ENCODE results near the gene SLCO2B1. TPM values are rescaled to one million over a fixed set of nuclear protein-coding genes. Genes with fewer than 3 reads are reported as not detected.

Gene SLCO2B1
- total and polyA plus RNA-seq, 4 experiments from 2014 or later = 2.4 to 2.8 TPM; not detected in 2

DNA sequence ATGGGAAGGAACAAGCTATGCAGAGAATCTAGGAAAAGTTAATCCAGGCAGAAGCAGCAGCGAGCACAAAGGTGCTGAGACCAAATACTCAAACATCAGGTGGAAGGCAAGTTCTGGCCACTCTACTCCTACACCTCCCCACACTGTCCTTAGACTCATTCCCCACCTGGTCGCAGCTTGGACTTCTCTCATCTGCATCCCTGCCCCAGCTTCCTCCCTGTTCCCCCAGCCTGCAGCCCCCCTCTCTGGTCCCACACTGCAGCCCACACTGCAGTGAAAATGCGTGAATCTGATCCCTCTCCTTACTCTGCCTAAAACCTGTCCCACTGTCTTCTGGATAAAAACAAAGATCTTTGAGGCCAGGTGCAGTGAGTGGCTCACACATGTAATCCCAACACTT, 98.8 kb downstream of the SLCO2B1 start:
- no peaks in the 10 kb centered on the region for H3K9me3 ChIP-seq (ENCODE audit: control insufficient read depth in 1 of 2, low read length in 2 of 2)
- H3K36me3 Mint-ChIP-seq = no peaks in the 10 kb centered on the region
- DNase-seq = no peak

DNA sequence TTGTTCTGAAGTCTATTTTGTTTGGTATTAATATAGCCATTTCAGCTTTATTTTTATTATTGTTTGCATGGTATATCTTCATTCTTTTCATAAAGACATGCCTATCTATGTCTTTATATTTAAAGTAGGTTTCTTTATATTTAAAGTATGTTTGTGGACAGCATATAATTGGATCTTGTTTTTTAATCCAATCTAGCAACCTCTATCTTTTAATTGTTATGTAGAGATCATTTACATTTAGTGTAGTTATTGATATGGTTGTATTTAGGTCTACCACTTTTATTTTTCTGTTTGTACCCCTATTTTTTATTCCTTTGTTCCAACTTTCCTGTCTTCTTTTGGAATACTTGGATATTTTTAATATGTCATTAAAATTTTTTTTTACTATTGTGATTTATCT, 103.4 kb downstream of the SLCO2B1 start:
- intact Hi-C loops (cut with micrococcal nuclease) = no loop called here
- Histone ChIP-seq H3K4me3 (ENCODE audit: low read length in 2 of 2) (no peak overlapping the region), H3K27ac (ENCODE audit: low read depth, low read length) (no peak overlapping the region), H3K9me3 (ENCODE audit: control insufficient read depth in 1 of 2, low read length in 2 of 2) (no peaks in the 10 kb centered on the region), H3K27me3 (ENCODE audit: insufficient read depth, low read length) (no peaks in the 10 kb centered on the region), H3K36me3 (ENCODE audit: insufficient read depth, low read length) (no peaks in the 10 kb centered on the region), H3K4me1 (ENCODE audit: insufficient read depth, low read length) (no peaks in the 10 kb centered on the region)
- Mint-ChIP-seq H3K4me3 (no peak overlapping the region), H3K9me3 (no peaks in the 10 kb centered on the region), H3K27me3 (peaks cover 7 to 8% of the 10 kb centered on the region in 2 donors), H3K36me3 (no peaks in the 10 kb centered on the region), H3K4me1 (peaks cover 0 to under 1% (median 0%) of the 10 kb centered on the region in 4 donors), H3K27ac (no peak overlapping the region)
- DNase-seq = no peak
- CTCF ChIA-PET (ENCODE audit: partially characterized antibody) = interaction anchor here (0.6 to 2.2 kb wide), 5 partner anchors 10 to 114 kb away, joined by 3 to 6 read pairs (median 5); no protein-coding TSS in a partner anchor
- POLR2A ChIA-PET (ENCODE audit: partially characterized antibody) = no interaction called here

More for the DNA sequence above, 98.8 kb downstream of the SLCO2B1 start:
- H3K4me1 ChIP-seq (ENCODE audit: insufficient read depth, low read length) = no peaks in the 10 kb centered on the region
- Mint-ChIP-seq H3K27me3 (peaks cover 10 to 11% of the 10 kb centered on the region in 2 donors), H3K27ac (no peak overlapping the region), H3K4me3 (no peak overlapping the region), H3K9me3 (no peaks in the 10 kb centered on the region), H3K4me1 (peaks cover 0 to 3% (median 1%) of the 10 kb centered on the region in 4 donors)
- no peaks in the 10 kb centered on the region for H3K27me3 ChIP-seq (ENCODE audit: insufficient read depth, low read length)
- no peaks in the 10 kb centered on the region for H3K36me3 ChIP-seq (ENCODE audit: insufficient read depth, low read length)
- H3K4me3 ChIP-seq (ENCODE audit: low read length in 2 of 2) = no peak overlapping the region
- ChIA-PET CTCF (ENCODE audit: partially characterized antibody) (interaction anchor here (0.9 to 17.1 kb wide), 15 partner anchors 8 to 547 kb away, joined by 3 to 567 read pairs (median 6); partner anchors contain the start of gene TPBGL), POLR2A (ENCODE audit: partially characterized antibody) (interaction anchor here (2.1 to 2.9 kb wide), 3 partner anchors 11 to 109 kb away, joined by 7 to 17 read pairs (median 10); no protein-coding TSS in a partner anchor)
- H3K27ac ChIP-seq (ENCODE audit: low read depth, low read length) = no peak overlapping the region
- intact Hi-C loops (cut with micrococcal nuclease) = loop anchor here (2.0 kb wide), 1 partner anchor 45 kb away; no protein-coding TSS in a partner anchor

Other genes with a start within 250 kb of the SLCO2B1 start
- 10 to 100 TPM; 18.8 to 21.1 TPM for gene XRRA1, start 202.0 kb upstream of the SLCO2B1 start, total RNA-seq
- gene XRRA1, start 202.0 kb upstream of the SLCO2B1 start, polyA plus RNA-seq = 1 to 10 TPM; 4.1 to 7.0 TPM
- gene SPCS2, start 201.8 kb upstream of the SLCO2B1 start, total RNA-seq = 100 to 1,000 TPM; 145 to 148 TPM
- 100 to 1,000 TPM; 242 to 272 TPM for gene SPCS2, start 201.8 kb upstream of the SLCO2B1 start, polyA plus RNA-seq
- gene NEU3, start 162.2 kb upstream of the SLCO2B1 start, total RNA-seq = 10 to 100 TPM; 14.0 to 15.7 TPM
- gene NEU3, start 162.2 kb upstream of the SLCO2B1 start, polyA plus RNA-seq = under 1 TPM; 0.64 to 0.76 TPM
- not detected for gene OR2AT4, start 54.2 kb upstream of the SLCO2B1 start, total RNA-seq
- gene OR2AT4, start 54.2 kb upstream of the SLCO2B1 start, polyA plus RNA-seq = not detected
- gene TPBGL, start 89.7 kb downstream of the SLCO2B1 start, total RNA-seq = under 1 TPM; 0.15 to 0.22 TPM
- under 1 TPM; 0.10 to 0.30 TPM for gene TPBGL, start 89.7 kb downstream of the SLCO2B1 start, polyA plus RNA-seq
- 10 to 100 TPM; 45.0 to 47.5 TPM for gene ARRB1, start 200.6 kb downstream of the SLCO2B1 start, total RNA-seq
- gene ARRB1, start 200.6 kb downstream of the SLCO2B1 start, polyA plus RNA-seq = 1 to 10 TPM; 6.6 to 7.9 TPM
- 1,000 to 10,000 TPM; 4,846 to 5,053 TPM for gene RPS3, start 248.4 kb downstream of the SLCO2B1 start, total RNA-seq
- gene RPS3, start 248.4 kb downstream of the SLCO2B1 start, polyA plus RNA-seq = 1,000 to 10,000 TPM; 5,445 to 5,812 TPM